Activated naive CD4-positive, alpha-beta T cell treated with anti-CD3 and anti-CD28 coated beads, Interleukin-2, amount 50 U/mL, for 16 hours (primary cell): ENCODE data around the gene RBBP8.

ENCODE experiments used
- DNase-seq: peaks from one replicate; pipeline ENCODE4 v3.0.0-alpha.2; 2020

RBBP8 gene

GRCh38 chr18:23012249-23012648 is 79.1 kb downstream of the RBBP8 start:
- DNase-seq, result no peak

- no peak for DNase-seq
These were observed 87.6 kb downstream of the RBBP8 start for GRCh38 chr18:23020555-23021294.

GRCh38 chr18:23021623-23022022 is 88.5 kb downstream of the RBBP8 start:
- no peak for DNase-seq

GRCh38 chr18:23032030-23032582 is 99.0 kb downstream of the RBBP8 start:
- DNase-seq, result no peak

GRCh38 chr18:23033056-23033455 is 99.9 kb downstream of the RBBP8 start:
- DNase-seq, result no peak

- DNase-seq, result no peak
These were observed 103.6 kb downstream of the RBBP8 start for GRCh38 chr18:23036660-23037201.

GRCh38 chr18:23037646-23038045 is 104.5 kb downstream of the RBBP8 start:
- no peak for DNase-seq

GRCh38 chr18:23038712-23039111 is 105.6 kb downstream of the RBBP8 start:
- no peak for DNase-seq

GRCh38 chr18:23042133-23042532 is 109.0 kb downstream of the RBBP8 start:
- DNase-seq, result no peak

- DNase-seq, result no peak
These were observed 110.8 kb downstream of the RBBP8 start for GRCh38 chr18:23043803-23044376.

GRCh38 chr18:23049698-23050373 is 116.7 kb downstream of the RBBP8 start:
- no peak for DNase-seq

- DNase-seq, result no peak
These were observed 120.8 kb downstream of the RBBP8 start for GRCh38 chr18:23053776-23054457.

GRCh38 chr18:23054553-23054952 is 121.4 kb downstream of the RBBP8 start:
- no peak for DNase-seq

- no peak for DNase-seq
These were observed 123.2 kb downstream of the RBBP8 start for GRCh38 chr18:23056315-23056714.

GRCh38 chr18:23057096-23057495 is 124.0 kb downstream of the RBBP8 start:
- DNase-seq, result no peak

GRCh38 chr18:23058746-23059415 is 125.8 kb downstream of the RBBP8 start:
- DNase-seq, result no peak

GRCh38 chr18:23059541-23060465 is 126.7 kb downstream of the RBBP8 start:
- DNase-seq, result no peak

- DNase-seq, result no peak
These were observed 128.9 kb downstream of the RBBP8 start for GRCh38 chr18:23062011-23062410.

GRCh38 chr18:23063502-23063901 is 130.4 kb downstream of the RBBP8 start:
- DNase-seq, result no peak

GRCh38 chr18:23065234-23065806 is 132.2 kb downstream of the RBBP8 start:
- no peak for DNase-seq

- no peak for DNase-seq
These were observed 132.9 kb downstream of the RBBP8 start for GRCh38 chr18:23066060-23066459.
